NB4 (cell line): ENCODE measurements around the gene EPN2.
A peak's percentile ranks its signal among the peaks of the same experiment; 100 is the strongest.

ENCODE experiments used
- DNase-seq: peaks from one replicate; pipeline ENCODE4 v3.0.0; 2010; ENCODE audit warnings: low read depth
- H3K4me3 ChIP-seq: one replicate; pipeline ENCODE4 v1.5.1; 2011; ENCODE audit warnings: mild to moderate bottlenecking, low read depth, low read length, moderate library complexity
- CTCF ChIP-seq: IDR thresholded peaks from one replicate; pipeline ENCODE4 v1.5.1; 2012; ENCODE audit warnings: low read depth, low read length
- MAX ChIP-seq: IDR thresholded peaks from 2 replicates; pipeline ENCODE4 v1.6.1; 2011; ENCODE audit warnings: low read depth, low read length
- MYC ChIP-seq: IDR thresholded peaks from 2 replicates; pipeline ENCODE4 v1.6.1; 2011; ENCODE audit warnings: low read depth, low read length
- POLR2A ChIP-seq: IDR thresholded peaks from 2 replicates; pipeline ENCODE4 v1.6.1; 2011; ENCODE audit warnings: mild to moderate bottlenecking; ENCODE audit not compliant: insufficient read length; ENCODE audit errors: extremely low read depth

The EPN2 gene

DNA sequence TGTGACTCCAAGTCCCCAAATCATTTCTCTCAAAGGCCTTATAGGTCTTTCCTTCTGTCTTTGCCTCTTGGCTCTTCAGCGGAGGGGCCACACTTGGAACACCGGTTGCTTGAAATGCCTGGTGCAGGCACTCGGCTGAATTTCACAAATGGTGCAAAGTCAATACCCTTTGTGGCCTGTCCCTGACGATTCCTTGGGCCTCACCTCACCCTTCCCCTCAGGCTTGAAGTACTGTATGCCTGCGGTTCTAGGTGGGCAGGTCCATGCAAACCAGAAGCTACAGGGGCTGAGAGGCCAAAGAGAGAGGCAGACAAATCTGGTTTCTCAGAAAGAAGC lies 129.4 kb downstream of the EPN2 start:
- DNase-seq: no peak
- no peak overlapping the region for H3K4me3 ChIP-seq
- TF ChIP-seq CTCF (no peak), POLR2A (no peak), MYC (no peak)

- no peak overlapping the region for H3K4me3 ChIP-seq
- no peak for DNase-seq
- TF ChIP-seq POLR2A (no peak), CTCF (no peak), MYC (no peak), MAX (no peak)
Observed at GRCh38 chr17:19368229-19368628, 131.1 kb downstream of the EPN2 start.

GRCh38 chr17:19369107-19369778 lies 132.1 kb downstream of the EPN2 start:
- H3K4me3 ChIP-seq: no peak overlapping the region
- no peak for DNase-seq
- no peak for TF ChIP-seq MYC

DNA sequence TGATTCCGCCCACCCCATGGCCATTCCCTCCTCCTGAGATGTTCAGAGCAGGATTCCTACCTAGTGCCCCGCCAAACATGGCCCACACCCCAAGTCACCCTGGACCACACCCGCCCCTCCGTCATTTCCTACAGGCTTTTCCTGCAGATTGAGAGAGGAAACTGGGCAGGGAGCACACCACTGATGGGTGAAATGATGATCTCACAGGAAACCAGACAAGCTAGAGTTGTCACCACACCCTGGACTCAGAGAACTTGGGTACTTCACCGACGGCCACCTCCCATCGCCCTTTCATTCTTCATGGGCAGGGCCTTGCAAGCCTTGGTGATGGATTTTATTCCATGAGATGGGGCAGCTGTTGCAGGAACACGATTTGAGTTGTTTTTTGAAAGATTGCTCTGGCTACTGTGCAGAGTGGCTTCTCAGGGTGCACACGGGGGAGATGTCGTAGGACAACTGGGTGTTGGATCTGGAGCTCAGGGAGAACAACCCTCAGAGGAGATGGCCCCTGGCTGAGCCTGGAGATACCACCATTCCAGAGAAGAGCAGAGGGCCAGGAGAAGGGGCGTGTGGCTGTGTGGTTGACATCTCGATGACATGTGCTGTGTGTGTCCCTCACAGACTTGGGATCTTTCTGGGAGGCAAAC lies 132.8 kb downstream of the EPN2 start:
- H3K4me3 ChIP-seq: no peak overlapping the region
- TF ChIP-seq POLR2A: no peak
- TF ChIP-seq MYC: no peak
- no peak for TF ChIP-seq CTCF
- no peak for TF ChIP-seq MAX
- no peak for DNase-seq

DNA sequence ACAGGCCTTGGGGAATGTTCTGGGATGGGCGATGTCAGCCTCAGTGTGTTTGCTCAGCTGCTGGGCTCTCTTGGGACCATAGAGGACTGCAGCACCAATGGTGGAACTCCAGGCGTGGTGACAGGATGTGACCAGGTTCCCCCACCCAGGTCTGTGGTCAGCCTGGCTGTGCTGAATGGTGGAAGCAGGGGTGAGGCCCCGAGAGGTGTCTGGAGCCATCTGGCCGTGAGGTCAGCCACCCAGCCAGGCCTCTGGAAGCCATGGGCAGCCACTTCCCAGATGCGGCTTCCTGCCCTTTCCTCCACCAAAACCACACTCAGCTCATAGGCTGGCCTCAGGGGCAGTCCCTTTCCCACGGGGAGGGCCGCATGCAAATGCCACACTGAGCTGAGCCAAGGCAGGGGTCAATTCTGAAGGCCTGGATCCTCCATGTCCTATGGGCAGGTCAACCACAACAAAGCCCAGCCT lies 133.4 kb downstream of the EPN2 start:
- no peak for TF ChIP-seq MAX
- H3K4me3 ChIP-seq: no peak overlapping the region
- DNase-seq: peak; percentile 79

DNA sequence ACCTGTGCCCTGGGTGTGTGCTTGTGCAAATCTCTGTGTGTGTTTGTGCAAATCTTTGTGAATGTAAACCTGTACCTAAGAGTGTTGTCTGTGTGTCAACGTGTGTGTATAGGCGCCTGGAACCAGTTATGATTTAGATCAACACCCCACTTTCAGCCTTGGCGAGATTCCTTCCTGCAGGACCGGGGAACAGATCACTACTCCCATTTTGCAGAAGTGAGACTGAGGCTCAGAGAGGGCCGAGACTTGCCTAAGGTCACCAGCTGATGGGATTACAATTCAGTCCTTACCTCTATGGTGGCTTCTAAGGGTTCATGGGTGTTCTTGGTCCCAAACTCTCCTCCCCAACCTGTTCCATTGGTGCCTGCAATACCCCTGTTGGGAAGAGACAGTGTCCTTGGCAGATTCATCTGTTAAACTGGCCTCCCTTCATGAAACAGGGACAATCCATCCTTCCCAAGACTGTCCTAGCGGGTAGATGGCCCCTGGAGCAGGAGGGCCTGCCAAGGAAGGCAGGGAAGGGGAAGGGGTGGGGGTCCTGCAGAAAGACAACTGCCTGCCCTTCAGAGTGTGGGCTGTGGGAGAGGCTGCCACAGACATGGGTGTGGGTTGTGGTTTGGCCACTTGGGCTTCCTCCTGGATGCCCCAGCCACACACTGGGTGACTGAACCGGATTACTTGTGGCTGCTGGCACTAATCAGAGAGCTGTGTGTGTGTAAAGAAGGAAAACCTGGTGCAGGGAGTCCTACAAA lies 134.3 kb downstream of the EPN2 start:
- TF ChIP-seq MYC (no peak), MAX (no peak), POLR2A (no peak), CTCF (no peak)
- peak; percentile 56 for DNase-seq
- H3K4me3 ChIP-seq: no peak overlapping the region
